SK-N-SH treated with all-trans-retinoic acid at 6 μM for 48 hours (cell line): ENCODE results near the gene APOOL.

Experiments
- ATAC-seq: fragments of 200-7000 bp; cut with Tn5 transposase; 3 replicates; pipeline ENCODE4 v1.9.1; 2020; ENCODE audit warnings: mild to moderate bottlenecking, moderate library complexity
- ARNTL ChIP-seq: fragments of 450-650 bp; formaldehyde crosslinking; IDR thresholded peaks from 2 replicates; pipeline ENCODE4 v1.5.0; 2020; ENCODE audit warnings: low read depth, mild to moderate bottlenecking, moderate library complexity, borderline replicate concordance
- BACH2 ChIP-seq: fragments of 250-450 bp; sonication (Bioruptor Pico); IDR thresholded peaks from 2 replicates; pipeline ENCODE4 v1.9.0; 2021; ENCODE audit warnings: mild to moderate bottlenecking, borderline replicate concordance
- CSDC2 ChIP-seq: fragments of 250-450 bp; sonication (Bioruptor Pico); IDR thresholded peaks from 2 replicates; pipeline ENCODE4 v1.5.0; 2020; ENCODE audit warnings: mild to moderate bottlenecking, moderate library complexity
- ESRRG ChIP-seq: fragments of 250-450 bp; sonication (Bioruptor Pico); IDR thresholded peaks from 2 replicates; pipeline ENCODE4 v1.6.1; 2021; ENCODE audit warnings: mild to moderate bottlenecking
- GLIS3 ChIP-seq: fragments of 250-450 bp; sonication (Bioruptor Pico); IDR thresholded peaks from 2 replicates; pipeline ENCODE4 v1.5.0; 2020; ENCODE audit warnings: mild to moderate bottlenecking, moderate library complexity
- OSR1 ChIP-seq: fragments of 250-450 bp; sonication (Bioruptor Pico); IDR thresholded peaks from 2 replicates; pipeline ENCODE4 v1.8.0; 2022; ENCODE audit warnings: moderate library complexity, mild to moderate bottlenecking, inconsistent platforms
- POU6F1 ChIP-seq: fragments of 250-450 bp; sonication (Bioruptor Pico); IDR thresholded peaks from 2 replicates; pipeline ENCODE4 v1.8.0; 2021; ENCODE audit warnings: low read depth, mild to moderate bottlenecking, moderate library complexity, borderline replicate concordance
- PPARA ChIP-seq: fragments of 250-450 bp; sonication (Bioruptor Pico); IDR thresholded peaks from 2 replicates; pipeline ENCODE4 v1.5.0; 2020; ENCODE audit warnings: mild to moderate bottlenecking, borderline replicate concordance
- RARB ChIP-seq: fragments of 250-450 bp; sonication (Bioruptor Pico); IDR thresholded peaks from 2 replicates; pipeline ENCODE4 v1.8.0; 2021; ENCODE audit warnings: mild to moderate bottlenecking, moderate library complexity
- SNAI2 ChIP-seq: fragments of 250-450 bp; sonication (Bioruptor Pico); IDR thresholded peaks from 2 replicates; pipeline ENCODE4 v1.5.0; 2020; ENCODE audit warnings: mild to moderate bottlenecking, moderate library complexity
- TCF4 ChIP-seq: fragments of 250-450 bp; sonication (Bioruptor Pico); IDR thresholded peaks from 2 replicates; pipeline ENCODE4 v1.8.0; 2021; ENCODE audit warnings: mild to moderate bottlenecking, moderate library complexity, borderline replicate concordance
- TOX ChIP-seq: fragments of 250-450 bp; sonication (Bioruptor Pico); IDR thresholded peaks from 2 replicates; pipeline ENCODE4 v1.8.0; 2021; ENCODE audit warnings: mild to moderate bottlenecking, moderate library complexity, borderline replicate concordance
- TSHZ2 ChIP-seq: fragments of 250-450 bp; sonication (Bioruptor Pico); IDR thresholded peaks from 2 replicates; pipeline ENCODE4 v1.5.0; 2020; ENCODE audit warnings: mild to moderate bottlenecking, moderate library complexity
- ZC3H10 ChIP-seq: fragments of 250-450 bp; sonication (Bioruptor Pico); IDR thresholded peaks from 2 replicates; pipeline ENCODE4 v1.5.1; 2021; ENCODE audit warnings: mild to moderate bottlenecking, moderate library complexity
- ZFP3 ChIP-seq: fragments of 250-450 bp; sonication (Bioruptor Pico); IDR thresholded peaks from 2 replicates; pipeline ENCODE4 v1.5.0; 2020; ENCODE audit warnings: mild to moderate bottlenecking, moderate library complexity
- ZFP30 ChIP-seq: fragments of 450-650 bp; formaldehyde crosslinking; IDR thresholded peaks from 2 replicates; pipeline ENCODE4 v1.5.0; 2022; ENCODE audit warnings: mild to moderate bottlenecking, moderate library complexity
- ZNF565 ChIP-seq: fragments of 450-650 bp; formaldehyde crosslinking; conservative IDR thresholded peaks from 2 replicates; pipeline ENCODE4 v1.5.0; 2020; ENCODE audit warnings: low read depth, mild to moderate bottlenecking, moderate library complexity
- ZNF70 ChIP-seq: fragments of 450-650 bp; formaldehyde crosslinking; IDR thresholded peaks from 2 replicates; pipeline ENCODE4 v1.5.0; 2020; ENCODE audit warnings: mild to moderate bottlenecking, moderate library complexity
- ZNF8 ChIP-seq: fragments of 450-650 bp; formaldehyde crosslinking; IDR thresholded peaks from 2 replicates; pipeline ENCODE4 v1.5.0; 2020; ENCODE audit warnings: mild to moderate bottlenecking, moderate library complexity
- TF ChIP-seq, protein P1 (sequence below): fragments of 250-450 bp; sonication (Bioruptor Pico); IDR thresholded peaks from 2 replicates; pipeline ENCODE4 v1.8.0; 2020; ENCODE audit warnings: mild to moderate bottlenecking, moderate library complexity, borderline replicate concordance
- TF ChIP-seq, protein P2 (sequence below): fragments of 250-450 bp; sonication (Bioruptor Pico); IDR thresholded peaks from 2 replicates; pipeline ENCODE4 v1.5.1; 2020; ENCODE audit warnings: low read depth, mild to moderate bottlenecking, moderate library complexity
- TF ChIP-seq, protein P3 (sequence below): fragments of 250-450 bp; sonication (Bioruptor Pico); IDR thresholded peaks from 2 replicates; pipeline ENCODE4 v1.5.1; 2021; ENCODE audit warnings: mild to moderate bottlenecking, moderate library complexity

APOOL gene

GRCh38 chrX:85115252-85115651 is 111.6 kb downstream of the APOOL start:
- no peak for TF ChIP-seq ZC3H10 (CRISPR knock-in tag)
- TF ChIP-seq TCF4 (CRISPR knock-in tag), result no peak
- no peak for TF ChIP-seq TOX (CRISPR knock-in tag)
- TF ChIP-seq TSHZ2 (CRISPR knock-in tag), result no peak
- TF ChIP-seq ARNTL (CRISPR knock-in tag), result no peak
- no peak for TF ChIP-seq RARB
- TF ChIP-seq, protein P1, sequence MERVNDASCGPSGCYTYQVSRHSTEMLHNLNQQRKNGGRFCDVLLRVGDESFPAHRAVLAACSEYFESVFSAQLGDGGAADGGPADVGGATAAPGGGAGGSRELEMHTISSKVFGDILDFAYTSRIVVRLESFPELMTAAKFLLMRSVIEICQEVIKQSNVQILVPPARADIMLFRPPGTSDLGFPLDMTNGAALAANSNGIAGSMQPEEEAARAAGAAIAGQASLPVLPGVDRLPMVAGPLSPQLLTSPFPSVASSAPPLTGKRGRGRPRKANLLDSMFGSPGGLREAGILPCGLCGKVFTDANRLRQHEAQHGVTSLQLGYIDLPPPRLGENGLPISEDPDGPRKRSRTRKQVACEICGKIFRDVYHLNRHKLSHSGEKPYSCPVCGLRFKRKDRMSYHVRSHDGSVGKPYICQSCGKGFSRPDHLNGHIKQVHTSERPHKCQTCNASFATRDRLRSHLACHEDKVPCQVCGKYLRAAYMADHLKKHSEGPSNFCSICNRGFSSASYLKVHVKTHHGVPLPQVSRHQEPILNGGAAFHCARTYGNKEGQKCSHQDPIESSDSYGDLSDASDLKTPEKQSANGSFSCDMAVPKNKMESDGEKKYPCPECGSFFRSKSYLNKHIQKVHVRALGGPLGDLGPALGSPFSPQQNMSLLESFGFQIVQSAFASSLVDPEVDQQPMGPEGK (CRISPR knock-in tag), result no peak
- TF ChIP-seq, protein P2, sequence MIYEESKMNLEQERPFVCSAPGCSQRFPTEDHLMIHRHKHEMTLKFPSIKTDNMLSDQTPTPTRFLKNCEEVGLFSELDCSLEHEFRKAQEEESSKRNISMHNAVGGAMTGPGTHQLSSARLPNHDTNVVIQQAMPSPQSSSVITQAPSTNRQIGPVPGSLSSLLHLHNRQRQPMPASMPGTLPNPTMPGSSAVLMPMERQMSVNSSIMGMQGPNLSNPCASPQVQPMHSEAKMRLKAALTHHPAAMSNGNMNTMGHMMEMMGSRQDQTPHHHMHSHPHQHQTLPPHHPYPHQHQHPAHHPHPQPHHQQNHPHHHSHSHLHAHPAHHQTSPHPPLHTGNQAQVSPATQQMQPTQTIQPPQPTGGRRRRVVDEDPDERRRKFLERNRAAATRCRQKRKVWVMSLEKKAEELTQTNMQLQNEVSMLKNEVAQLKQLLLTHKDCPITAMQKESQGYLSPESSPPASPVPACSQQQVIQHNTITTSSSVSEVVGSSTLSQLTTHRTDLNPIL (CRISPR knock-in tag), result no peak
- TF ChIP-seq ZFP3, result no peak
- TF ChIP-seq OSR1 (CRISPR knock-in tag), result no peak
- TF ChIP-seq ZNF565, result no peak
- no peak for TF ChIP-seq ESRRG (CRISPR knock-in tag)
- no peak for TF ChIP-seq POU6F1 (CRISPR knock-in tag)
- no peak for TF ChIP-seq CSDC2 (CRISPR knock-in tag)
- TF ChIP-seq GLIS3 (CRISPR knock-in tag), result no peak
- TF ChIP-seq, protein P3, sequence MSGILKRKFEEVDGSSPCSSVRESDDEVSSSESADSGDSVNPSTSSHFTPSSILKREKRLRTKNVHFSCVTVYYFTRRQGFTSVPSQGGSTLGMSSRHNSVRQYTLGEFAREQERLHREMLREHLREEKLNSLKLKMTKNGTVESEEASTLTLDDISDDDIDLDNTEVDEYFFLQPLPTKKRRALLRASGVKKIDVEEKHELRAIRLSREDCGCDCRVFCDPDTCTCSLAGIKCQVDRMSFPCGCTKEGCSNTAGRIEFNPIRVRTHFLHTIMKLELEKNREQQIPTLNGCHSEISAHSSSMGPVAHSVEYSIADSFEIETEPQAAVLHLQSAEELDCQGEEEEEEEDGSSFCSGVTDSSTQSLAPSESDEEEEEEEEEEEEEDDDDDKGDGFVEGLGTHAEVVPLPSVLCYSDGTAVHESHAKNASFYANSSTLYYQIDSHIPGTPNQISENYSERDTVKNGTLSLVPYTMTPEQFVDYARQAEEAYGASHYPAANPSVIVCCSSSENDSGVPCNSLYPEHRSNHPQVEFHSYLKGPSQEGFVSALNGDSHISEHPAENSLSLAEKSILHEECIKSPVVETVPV (CRISPR knock-in tag), result no peak
- no peak for ATAC-seq

GRCh38 chrX:85136409-85136808 is 132.7 kb downstream of the APOOL start:
- no peak for ATAC-seq
- TF ChIP-seq ZFP30 (CRISPR knock-in tag) (no peak), ZNF8 (CRISPR knock-in tag) (no peak), GLIS3 (CRISPR knock-in tag) (no peak), TSHZ2 (CRISPR knock-in tag) (no peak), ZC3H10 (CRISPR knock-in tag) (no peak), RARB (no peak), OSR1 (CRISPR knock-in tag) (no peak), ZFP3 (no peak), TOX (CRISPR knock-in tag) (no peak), SNAI2 (no peak), BACH2 (CRISPR knock-in tag) (no peak), POU6F1 (CRISPR knock-in tag) (no peak), ZNF70 (no peak), ARNTL (CRISPR knock-in tag) (no peak), ZNF565 (no peak), PPARA (no peak), CSDC2 (CRISPR knock-in tag) (no peak)
- TF ChIP-seq, protein P3 (CRISPR knock-in tag), result no peak
